ENCODE measurements around the gene ZNF778. TPM values are rescaled to one million over a fixed set of nuclear protein-coding genes. Genes with fewer than 3 reads are reported as not detected.
A peak's percentile ranks its signal among the peaks of the same experiment; 100 is the strongest.

The ZNF778 gene
- total and polyA plus RNA-seq, 8 donors, result 1.2 to 10.3 (median 5.5) TPM

GRCh38 chr16:89192956-89193575, 24.4 kb upstream of the ZNF778 start:
- H3K27ac ChIP-seq, result no peak overlapping the region
- peak; percentile 61 to 93 (median 84) for DNase-seq

GRCh38 chr16:89193576-89194293, 23.8 kb upstream of the ZNF778 start:
- no peak overlapping the region for H3K27ac ChIP-seq
- no peak for TF ChIP-seq CTCF (IDR thresholded peaks at IDR 0.05)
- intact Hi-C loops (cut with DNase I), result no loop called here

More at GRCh38 chr16:89192956-89193575, 24.4 kb upstream of the ZNF778 start:
- ATAC-seq (peak in 3 of 4 donors; percentile 54 to 85 (median 75)), FAIRE-seq (no peak)
- H3K27me3 ChIP-seq, result no peaks in the 10 kb centered on the region
- intact Hi-C loops (cut with DNase I), result no loop called here
- H3K4me3 ChIP-seq, result no peak overlapping the region
- TF ChIP-seq CTCF (IDR thresholded peaks at IDR 0.05), result no peak
- no peaks in the 10 kb centered on the region for H3K9me3 ChIP-seq
- WGBS, 2 donors, result 11 to 20% methylated on average over 38 to 39 of the region's 39 CpGs
- H3K36me3 ChIP-seq, result no peaks in the 10 kb centered on the region
- H3K4me1 ChIP-seq, result peaks cover 0 to 4% (median 0%) of the 10 kb centered on the region in 3 donors

GRCh38 chr16:89194340-89195311, 22.9 kb upstream of the ZNF778 start:
- intact Hi-C loops (cut with DNase I), result no loop called here
- WGBS, 2 donors, result 85 to 90% methylated on average over 45 of the region's 45 CpGs
- Histone ChIP-seq H3K4me3 (no peak overlapping the region), H3K36me3 (no peaks in the 10 kb centered on the region), H3K27ac (no peak overlapping the region), H3K9me3 (no peaks in the 10 kb centered on the region), H3K27me3 (no peaks in the 10 kb centered on the region), H3K4me1 (peaks cover 0 to 4% (median 0%) of the 10 kb centered on the region in 3 donors)
- DNase-seq (peak in 5 of 6 donors; percentile 17 to 79 (median 39)), ATAC-seq (no peak), FAIRE-seq (no peak)
- TF ChIP-seq CTCF (IDR thresholded peaks at IDR 0.05), result no peak

More at GRCh38 chr16:89193576-89194293, 23.8 kb upstream of the ZNF778 start:
- Histone ChIP-seq H3K4me1 (peaks cover 0 to 4% (median 0%) of the 10 kb centered on the region in 3 donors), H3K9me3 (no peaks in the 10 kb centered on the region), H3K36me3 (no peaks in the 10 kb centered on the region), H3K4me3 (no peak overlapping the region), H3K27me3 (no peaks in the 10 kb centered on the region)
- 66 to 73% methylated on average over 38 of the region's 38 CpGs for WGBS, 2 donors
- FAIRE-seq (no peak), ATAC-seq (peak in 2 of 4 donors; percentile 2 to 3), DNase-seq (peak in 5 of 6 donors; percentile 27 to 86 (median 59))

GRCh38 chr16:89195521-89196171, 21.9 kb upstream of the ZNF778 start:
- no peak for ATAC-seq
- FAIRE-seq, result no peak
- Histone ChIP-seq H3K36me3 (no peaks in the 10 kb centered on the region), H3K9me3 (no peaks in the 10 kb centered on the region), H3K4me3 (no peak overlapping the region), H3K4me1 (peaks cover 0 to 4% (median 0%) of the 10 kb centered on the region in 3 donors), H3K27ac (no peak overlapping the region), H3K27me3 (no peaks in the 10 kb centered on the region)
- DNase-seq, result peak in 4 of 6 donors; percentile 15 to 77 (median 44)
- WGBS, 2 donors, result 81 to 88% methylated on average over 18 to 21 of the region's 21 CpGs
- intact Hi-C loops (cut with DNase I), result no loop called here
- no peak for TF ChIP-seq CTCF (IDR thresholded peaks at IDR 0.05)
